Skeletal muscle tissue (tissue), 4 donors: ENCODE data around the gene DHRS7B. TPM values are rescaled to one million over a fixed set of nuclear protein-coding genes. Genes with fewer than 3 reads are reported as not detected.

ENCODE experiments used
- H3K27ac ChIP-seq: one replicate; pipeline ENCODE4 v1.7.0; 2013; ENCODE audit warnings: mild to moderate bottlenecking, low read depth, low read length, inconsistent platforms
- H3K27me3 ChIP-seq, 3 donors: one replicate each; pipeline ENCODE4 v1.7.0; 2013; ENCODE audit warnings: low read length in 3 of 3; ENCODE audit not compliant: control insufficient read depth in 3 of 3, insufficient read depth in 3 of 3
- H3K36me3 ChIP-seq, 3 donors: one replicate each; pipeline ENCODE4 v1.7.0; 2013; ENCODE audit warnings: low read length in 3 of 3; ENCODE audit not compliant: control insufficient read depth in 3 of 3, insufficient read depth in 3 of 3
- H3K4me1 ChIP-seq, 3 donors: one replicate each; pipeline ENCODE4 v1.7.0; 2013; ENCODE audit warnings: low read length in 3 of 3, mild to moderate bottlenecking in 3 of 3; ENCODE audit not compliant: control insufficient read depth in 3 of 3, insufficient read depth in 3 of 3
- H3K4me3 ChIP-seq, 3 donors: one replicate each; pipeline ENCODE4 v1.7.0; 2013; ENCODE audit warnings: low read length in 3 of 3
- H3K9ac ChIP-seq, 3 donors: one replicate each; pipeline ENCODE4 v1.7.0; 2013; ENCODE audit warnings: low read length in 3 of 3, mild to moderate bottlenecking in 3 of 3, moderate library complexity in 2 of 3, low read depth in 1 of 3
- H3K9me3 ChIP-seq, 3 donors: one replicate each; pipeline ENCODE4 v1.7.0; 2013; ENCODE audit warnings: low read length in 3 of 3; ENCODE audit not compliant: control insufficient read depth in 3 of 3
- total RNA-seq: library from RNA; depleted of rRNA; stranded (reverse); fragments of >200 nt; gene quantifications from one replicate; pipeline ENCODE4 v1.2.3, GENCODE V29; 2014
- donor health status: Osteomylitis.

The DHRS7B gene
- total RNA-seq, 1 donor from 2014 or later = 29.7 TPM

GRCh38 chr17:21164620-21165019 lies 37.9 kb downstream of the DHRS7B start:
- Histone ChIP-seq H3K9me3 (no peaks in the 10 kb centered on the region), H3K4me1 (peaks cover 60 to 75% (median 61%) of the 10 kb centered on the region in 3 donors), H3K27ac (peak overlapping the region; percentile 98), H3K27me3 (no peaks in the 10 kb centered on the region), H3K4me3 (no peak overlapping the region), H3K36me3 (no peaks in the 10 kb centered on the region), H3K9ac (peak overlapping the region in 2 of 3 donors; percentile 5 to 10)

GRCh38 chr17:21165922-21166594 lies 39.3 kb downstream of the DHRS7B start:
- peak overlapping the region; percentile 72 to 88 (median 84) for H3K9ac ChIP-seq
- H3K36me3 ChIP-seq = no peaks in the 10 kb centered on the region
- peak overlapping the region; percentile 51 to 65 (median 64) for H3K4me3 ChIP-seq
- H3K27me3 ChIP-seq = no peaks in the 10 kb centered on the region
- peak overlapping the region; percentile 98 for H3K27ac ChIP-seq
- H3K4me1 ChIP-seq = peaks cover 70 to 87% (median 70%) of the 10 kb centered on the region in 3 donors
- no peaks in the 10 kb centered on the region for H3K9me3 ChIP-seq

DNA sequence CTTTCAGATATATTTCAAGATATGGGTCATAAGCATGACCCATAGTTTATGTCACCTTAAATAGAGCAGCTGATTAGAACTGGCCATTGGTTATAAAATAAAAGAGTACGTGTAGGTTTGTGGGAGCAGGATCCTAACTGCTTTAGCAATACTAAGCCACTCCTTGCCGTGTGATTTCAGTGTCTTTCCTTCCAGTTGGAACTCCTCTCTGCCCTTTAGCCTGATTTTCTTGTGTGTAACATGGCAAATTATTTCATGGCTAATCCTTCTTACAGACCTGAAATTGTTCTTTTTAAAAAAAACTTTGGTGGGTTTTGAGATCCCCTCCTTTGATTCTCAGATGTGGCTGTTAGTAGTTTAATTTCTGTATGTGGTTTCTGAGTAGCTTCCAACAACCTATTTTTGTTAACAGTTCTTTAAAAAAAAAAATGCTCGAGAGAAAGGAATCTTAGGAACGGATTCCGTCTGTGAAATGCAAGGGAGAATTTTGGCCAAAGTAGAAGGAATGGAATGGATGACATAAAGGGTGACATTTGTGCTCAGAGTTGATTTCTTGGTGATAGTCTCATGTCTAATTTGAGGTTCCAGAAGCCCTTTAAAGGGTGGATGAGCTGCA lies 39.9 kb downstream of the DHRS7B start:
- Histone ChIP-seq H3K27ac (peak overlapping the region; percentile 98), H3K4me1 (peaks cover 75 to 89% (median 77%) of the 10 kb centered on the region in 3 donors)

GRCh38 chr17:21167303-21167702 lies 40.5 kb downstream of the DHRS7B start:
- H3K4me1 ChIP-seq = peaks cover 76 to 87% (median 77%) of the 10 kb centered on the region in 3 donors
- peak overlapping the region; percentile 72 to 88 (median 84) for H3K9ac ChIP-seq
- no peaks in the 10 kb centered on the region for H3K9me3 ChIP-seq
- peak overlapping the region; percentile 98 for H3K27ac ChIP-seq
- H3K4me3 ChIP-seq = peak overlapping the region; percentile 51 to 65 (median 64)
- peaks cover 0 to 3% (median 2%) of the 10 kb centered on the region in 3 donors for H3K36me3 ChIP-seq
- H3K27me3 ChIP-seq = no peaks in the 10 kb centered on the region

More for the DNA sequence above, 39.9 kb downstream of the DHRS7B start:
- peak overlapping the region; percentile 72 to 88 (median 84) for H3K9ac ChIP-seq
- no peaks in the 10 kb centered on the region for H3K9me3 ChIP-seq
- H3K36me3 ChIP-seq = no peaks in the 10 kb centered on the region
- H3K4me3 ChIP-seq = peak overlapping the region; percentile 51 to 65 (median 64)
- H3K27me3 ChIP-seq = no peaks in the 10 kb centered on the region

DNA sequence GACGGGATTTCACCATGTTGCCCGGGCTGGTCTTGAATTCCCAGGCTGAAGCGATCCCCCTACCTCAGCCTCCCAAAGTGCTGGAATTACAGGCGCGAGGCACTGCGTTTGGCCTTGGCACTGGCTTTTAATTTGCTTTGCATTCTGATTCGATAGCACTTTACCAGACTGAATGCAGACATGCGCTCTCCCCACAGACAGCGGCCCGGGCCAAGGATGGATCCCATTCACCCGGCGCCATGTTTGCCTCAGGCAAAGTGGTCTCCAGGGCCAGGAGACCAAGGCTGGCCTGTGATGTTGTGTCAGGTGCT lies 41.7 kb downstream of the DHRS7B start:
- Histone ChIP-seq H3K9me3 (no peaks in the 10 kb centered on the region), H3K4me3 (peak overlapping the region in 1 of 3 donors; percentile 47), H3K4me1 (peaks cover 82 to 90% (median 83%) of the 10 kb centered on the region in 3 donors), H3K36me3 (peaks cover 5 to 14% (median 7%) of the 10 kb centered on the region in 3 donors), H3K27ac (peak overlapping the region; percentile 98), H3K9ac (no peak overlapping the region), H3K27me3 (no peaks in the 10 kb centered on the region)

GRCh38 chr17:21169496-21169895 lies 42.7 kb downstream of the DHRS7B start:
- Histone ChIP-seq H3K9me3 (no peaks in the 10 kb centered on the region), H3K36me3 (peaks cover 5 to 16% (median 7%) of the 10 kb centered on the region in 3 donors), H3K27me3 (no peaks in the 10 kb centered on the region), H3K27ac (peak overlapping the region; percentile 98), H3K4me3 (peak overlapping the region in 1 of 3 donors; percentile 30), H3K9ac (peak overlapping the region; percentile 45 to 54 (median 46)), H3K4me1 (peaks cover 87 to 94% (median 90%) of the 10 kb centered on the region in 3 donors)

DNA sequence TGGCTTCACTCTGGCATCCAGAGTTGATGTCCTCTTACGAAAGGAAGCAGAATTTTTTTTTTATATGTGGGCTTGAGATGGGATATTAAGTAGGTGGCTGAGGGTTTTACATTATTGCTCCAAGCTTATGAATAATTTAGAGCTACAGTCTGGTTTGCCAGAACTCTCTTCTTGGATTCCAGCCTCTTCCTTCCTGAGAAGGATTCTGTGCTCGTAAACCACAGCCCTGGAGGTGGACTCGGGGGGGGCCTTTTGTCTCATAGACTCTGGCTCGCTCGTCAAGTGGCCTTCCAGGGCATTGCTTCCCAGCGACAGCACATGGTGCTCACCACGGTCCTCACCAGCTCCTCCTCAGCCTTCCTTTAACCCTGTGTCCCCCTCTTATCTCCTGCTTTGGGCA lies 44.0 kb downstream of the DHRS7B start:
- no peaks in the 10 kb centered on the region for H3K9me3 ChIP-seq
- peak overlapping the region; percentile 98 for H3K27ac ChIP-seq
- H3K4me3 ChIP-seq = peak overlapping the region; percentile 9 to 44 (median 32)

GRCh38 chr17:21171309-21171922 lies 44.7 kb downstream of the DHRS7B start:
- Histone ChIP-seq H3K36me3 (peaks cover 5 to 23% (median 7%) of the 10 kb centered on the region in 3 donors), H3K4me3 (peak overlapping the region in 2 of 3 donors; percentile 9 to 44), H3K4me1 (peaks cover 81 to 85% (median 82%) of the 10 kb centered on the region in 3 donors), H3K9me3 (no peaks in the 10 kb centered on the region), H3K27ac (peak overlapping the region; percentile 98), H3K9ac (peak overlapping the region; percentile 24 to 61 (median 27)), H3K27me3 (no peaks in the 10 kb centered on the region)

More for the DNA sequence above, 44.0 kb downstream of the DHRS7B start:
- peaks cover 87 to 90% (median 88%) of the 10 kb centered on the region in 3 donors for H3K4me1 ChIP-seq
- peak overlapping the region; percentile 14 to 61 (median 24) for H3K9ac ChIP-seq
- no peaks in the 10 kb centered on the region for H3K27me3 ChIP-seq
- peaks cover 5 to 23% (median 7%) of the 10 kb centered on the region in 3 donors for H3K36me3 ChIP-seq

DNA sequence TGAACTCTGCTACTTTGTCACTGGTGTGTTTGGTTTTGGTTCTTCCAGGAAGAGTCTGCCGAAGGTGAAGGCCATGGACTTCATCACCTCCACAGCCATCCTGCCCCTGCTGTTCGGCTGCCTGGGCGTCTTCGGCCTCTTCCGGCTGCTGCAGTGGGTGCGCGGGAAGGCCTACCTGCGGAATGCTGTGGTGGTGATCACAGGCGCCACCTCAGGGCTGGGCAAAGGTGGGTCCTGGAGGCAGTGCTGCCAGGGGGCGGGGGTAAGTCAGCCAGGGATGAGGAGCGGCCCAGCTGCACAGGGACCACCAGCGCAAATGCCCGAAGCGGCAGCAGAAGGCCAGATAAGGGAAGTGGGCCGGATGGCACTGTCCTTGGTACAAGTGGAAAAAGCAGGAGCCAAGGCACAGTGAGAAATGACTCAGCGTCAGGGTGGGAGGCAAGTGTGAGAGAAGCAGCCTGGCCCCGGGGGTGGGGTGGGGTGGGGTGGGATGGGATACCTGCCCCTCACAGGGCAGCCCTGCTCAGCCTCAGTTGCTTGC lies 45.3 kb downstream of the DHRS7B start:
- Histone ChIP-seq H3K4me1 (peaks cover 79 to 81% (median 80%) of the 10 kb centered on the region in 3 donors), H3K27me3 (no peaks in the 10 kb centered on the region), H3K4me3 (peak overlapping the region in 1 of 3 donors; percentile 31), H3K36me3 (peaks cover 5 to 23% (median 7%) of the 10 kb centered on the region in 3 donors), H3K9ac (peak overlapping the region in 2 of 3 donors; percentile 27 to 61), H3K9me3 (no peaks in the 10 kb centered on the region), H3K27ac (peak overlapping the region; percentile 98)
